HUES64 (cell line): Measurements from ENCODE around the gene CSPG4.

ENCODE experiments used
- H3K27ac ChIP-seq: 2 replicates; pipeline ENCODE4 v1.7.0; 2013; ENCODE audit warnings: low read depth, low read length, inconsistent platforms
- H3K27me3 ChIP-seq: 2 replicates; pipeline ENCODE4 v1.6.1; 2013; ENCODE audit warnings: mild to moderate bottlenecking, low read length; ENCODE audit not compliant: insufficient read depth
- H3K36me3 ChIP-seq: 2 replicates; pipeline ENCODE4 v1.6.1; 2013; ENCODE audit warnings: mild to moderate bottlenecking, low read length; ENCODE audit not compliant: insufficient read depth
- H3K4me1 ChIP-seq: 2 replicates; pipeline ENCODE4 v1.6.1; 2013; ENCODE audit warnings: mild to moderate bottlenecking, low read length, moderate library complexity; ENCODE audit not compliant: insufficient read depth
- H3K4me3 ChIP-seq: 2 replicates; pipeline ENCODE4 v1.5.1; 2013; ENCODE audit warnings: mild to moderate bottlenecking, low read length, moderate library complexity
- H3K9ac ChIP-seq: 2 replicates; pipeline ENCODE4 v1.6.1; 2013; ENCODE audit warnings: mild to moderate bottlenecking, low read depth, low read length
- H3K9me3 ChIP-seq: 2 replicates; pipeline ENCODE4 v1.6.1; 2013; ENCODE audit warnings: low read depth, low read length; ENCODE audit not compliant: insufficient read depth
- WGBS: fragments of 150-250, 120-280 bp; methylation state at CpG from one replicate; pipeline ENCODE4 v1.1.7; 2013; ENCODE audit warnings: missing lambda C conversion rate; 5-methylcytosine and 5-hydroxymethylcytosine counted together

Gene CSPG4

DNA sequence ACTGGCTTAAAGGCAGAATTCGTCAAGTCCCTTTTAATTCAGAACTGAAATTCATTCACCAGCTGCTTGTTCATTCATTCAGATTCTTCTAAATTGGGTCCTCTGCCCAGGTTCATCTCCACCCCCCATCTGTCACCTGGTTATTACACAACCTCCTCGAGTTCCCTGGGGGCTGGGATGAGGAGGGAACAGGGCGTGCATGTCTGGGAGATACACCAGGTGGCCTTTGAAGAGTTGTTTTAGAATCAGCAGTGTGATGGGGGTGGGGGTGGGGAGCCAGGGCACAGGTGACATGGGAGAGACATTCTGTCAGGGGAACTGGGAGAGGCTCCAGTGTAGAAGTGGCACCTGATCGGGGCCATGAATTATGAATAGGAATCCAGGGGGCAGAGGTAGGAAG lies 56.7 kb downstream of the CSPG4 start:
- Histone ChIP-seq H3K9me3 (no peaks in the 10 kb centered on the region), H3K4me1 (peaks cover 18% of the 10 kb centered on the region), H3K27ac (no peak overlapping the region), H3K36me3 (peaks cover 18% of the 10 kb centered on the region), H3K9ac (no peak overlapping the region), H3K27me3 (no peaks in the 10 kb centered on the region), H3K4me3 (no peak overlapping the region)
- WGBS: 86% methylated on average over 4 of the region's 4 CpGs

DNA sequence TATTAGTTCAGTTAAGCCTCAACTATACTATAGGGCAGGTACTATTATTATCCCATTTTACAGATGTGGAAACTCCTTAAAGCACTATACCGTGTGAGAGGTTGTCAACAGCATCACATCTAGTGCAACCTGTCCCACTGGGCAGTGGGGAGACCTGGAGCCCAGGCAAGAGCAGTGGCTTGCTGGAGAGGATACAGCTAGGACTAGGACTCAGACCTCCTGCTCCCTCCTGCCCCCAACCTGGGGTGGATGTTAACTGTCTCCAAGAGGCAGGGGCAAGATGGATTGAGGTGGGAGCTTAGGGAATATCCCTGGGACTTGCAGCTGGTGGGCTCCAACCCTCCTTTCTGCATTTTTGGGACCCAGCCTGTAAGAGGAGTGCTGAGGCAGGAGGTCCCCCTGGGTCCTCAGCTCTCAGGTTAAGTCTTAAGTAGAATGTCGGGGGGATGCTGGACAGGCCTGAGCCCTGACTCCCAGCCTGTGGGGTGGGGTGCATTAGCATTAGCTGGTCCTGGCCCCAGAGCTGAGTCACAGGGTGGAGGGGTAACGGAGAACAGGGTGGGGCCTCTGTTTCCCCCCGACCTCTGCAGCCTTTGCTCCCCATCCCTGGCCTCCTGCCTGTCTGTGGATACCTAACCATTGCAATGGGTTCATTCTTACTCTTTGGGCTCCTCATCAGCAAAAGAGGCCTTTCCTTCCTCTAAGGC lies 58.3 kb downstream of the CSPG4 start:
- Histone ChIP-seq H3K4me1 (peaks cover 25% of the 10 kb centered on the region), H3K9ac (no peak overlapping the region), H3K9me3 (no peaks in the 10 kb centered on the region), H3K27me3 (no peaks in the 10 kb centered on the region), H3K36me3 (peaks cover 32% of the 10 kb centered on the region), H3K4me3 (no peak overlapping the region), H3K27ac (no peak overlapping the region)
- WGBS: 96% methylated on average over 4 of the region's 4 CpGs

DNA sequence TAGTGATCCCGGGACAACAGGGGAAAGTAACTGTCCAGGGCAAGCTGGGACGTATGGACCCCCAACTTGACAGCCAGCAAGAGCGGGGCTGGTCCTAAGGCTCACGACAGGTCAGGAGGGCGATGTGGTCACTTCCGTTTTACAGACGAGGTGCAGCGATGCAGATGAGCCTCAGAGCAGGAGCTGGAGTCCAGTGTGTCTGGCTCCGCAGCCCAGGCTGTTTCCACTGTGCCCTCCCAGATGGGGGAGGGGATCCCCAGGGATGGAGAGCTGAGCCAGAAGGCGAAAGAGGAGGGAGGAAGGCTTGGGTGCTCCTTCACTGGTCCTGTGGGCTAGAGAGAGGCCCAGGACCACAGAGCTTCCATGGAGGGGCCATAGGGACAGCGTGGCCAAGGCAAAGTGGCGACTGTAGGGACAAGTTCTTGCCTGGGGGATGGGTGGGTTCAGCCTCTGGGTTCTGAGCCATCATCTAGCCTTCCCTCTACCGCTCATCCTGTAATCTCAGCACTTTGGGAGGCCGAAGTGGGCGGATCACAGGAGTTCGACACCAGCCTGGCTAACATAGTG lies 59.2 kb downstream of the CSPG4 start:
- no peak overlapping the region for H3K4me3 ChIP-seq
- 90% methylated on average over 16 of the region's 16 CpGs for WGBS
- no peaks in the 10 kb centered on the region for H3K27me3 ChIP-seq
- peaks cover 28% of the 10 kb centered on the region for H3K36me3 ChIP-seq
- H3K27ac ChIP-seq: no peak overlapping the region
- peaks cover 30% of the 10 kb centered on the region for H3K4me1 ChIP-seq
- no peak overlapping the region for H3K9ac ChIP-seq
- H3K9me3 ChIP-seq: no peaks in the 10 kb centered on the region

DNA sequence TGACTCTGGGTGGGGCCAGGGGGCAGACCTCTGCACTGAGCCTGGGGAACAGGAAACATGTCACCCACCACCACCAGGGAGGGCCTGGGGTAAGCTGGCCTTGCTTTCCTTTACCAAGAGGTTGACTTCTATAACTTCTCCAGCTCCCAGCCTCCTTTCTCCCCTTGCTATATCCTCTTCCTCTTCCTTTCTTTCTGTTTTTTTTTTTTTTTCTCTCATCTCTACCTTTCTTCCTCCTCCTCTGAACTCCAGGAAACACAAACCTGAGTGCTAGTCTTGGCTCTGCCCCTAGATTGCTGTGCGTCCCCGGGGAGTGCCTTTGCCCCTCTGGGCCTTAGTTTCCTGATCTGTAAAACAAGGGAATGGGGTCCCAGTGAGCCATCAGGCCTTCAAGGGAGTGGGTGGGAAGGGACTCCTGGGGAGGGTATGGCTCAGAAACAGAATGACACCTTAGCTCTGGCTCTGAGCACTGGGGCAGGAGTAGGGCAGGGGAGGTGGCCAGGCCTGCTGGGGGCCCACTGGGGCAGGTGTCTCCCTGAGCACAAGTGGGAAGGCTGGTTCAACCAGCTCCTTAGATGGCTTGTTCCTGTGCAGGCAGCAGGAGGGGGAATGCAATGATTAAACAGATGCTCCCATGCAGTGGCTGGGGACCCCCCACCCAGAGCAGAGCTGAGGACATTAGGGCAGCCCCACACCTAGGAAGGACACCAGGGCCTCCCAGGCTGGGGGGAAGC lies 60.7 kb downstream of the CSPG4 start:
- no peaks in the 10 kb centered on the region for H3K9me3 ChIP-seq
- H3K4me1 ChIP-seq: peaks cover 30% of the 10 kb centered on the region
- H3K27me3 ChIP-seq: peaks cover 2% of the 10 kb centered on the region
- no peak overlapping the region for H3K4me3 ChIP-seq
- peaks cover 19% of the 10 kb centered on the region for H3K36me3 ChIP-seq
- H3K9ac ChIP-seq: peak overlapping the region; percentile 8; the same call in 1 of the 2 replicates
- WGBS: 92% methylated on average over 2 of the region's 2 CpGs
- H3K27ac ChIP-seq: no peak overlapping the region

DNA sequence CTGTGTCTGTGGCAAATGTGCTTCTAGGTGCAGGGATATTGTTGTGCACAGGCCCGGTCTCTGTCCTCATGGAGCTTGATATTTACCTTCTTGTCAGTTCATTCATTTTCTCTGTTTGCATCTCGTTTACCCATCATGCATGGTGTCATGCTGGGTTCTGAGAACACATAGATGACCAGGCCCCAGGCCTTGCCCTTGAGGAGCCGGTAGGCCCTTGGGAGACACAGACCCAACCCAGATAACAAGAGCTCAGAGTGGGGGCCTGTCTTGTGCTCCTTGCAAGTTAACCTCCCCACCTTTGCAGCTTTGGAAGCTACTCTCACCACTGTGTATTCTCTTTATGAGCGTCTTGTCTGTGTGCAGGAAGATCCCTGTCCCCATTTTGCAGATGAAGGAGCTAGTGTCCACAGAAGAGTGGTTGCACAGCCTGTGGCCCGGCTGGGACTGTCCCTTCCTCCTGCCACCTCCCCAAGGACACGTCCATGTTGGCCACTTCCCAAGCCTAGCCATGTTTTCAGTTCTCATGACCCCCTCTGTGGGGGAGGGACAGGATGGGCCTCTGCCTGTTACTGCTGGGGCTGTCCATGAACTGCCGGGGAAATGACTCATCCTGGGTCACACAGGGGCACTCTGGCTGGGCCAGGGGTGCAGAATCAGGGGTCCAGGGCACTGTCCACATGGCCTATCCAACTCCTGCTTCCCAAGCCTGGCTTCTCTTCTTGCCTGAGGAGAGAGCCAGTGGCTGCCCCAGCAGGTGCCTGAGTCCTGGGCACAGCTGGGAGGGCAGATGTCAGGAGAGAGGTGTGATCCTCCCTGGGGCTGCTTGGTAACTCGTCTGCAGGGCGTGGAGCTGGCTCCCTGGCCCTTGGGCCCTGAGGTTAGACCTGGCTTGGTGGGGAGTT lies 61.5 kb downstream of the CSPG4 start:
- Histone ChIP-seq H3K27ac (no peak overlapping the region), H3K4me1 (peaks cover 30% of the 10 kb centered on the region), H3K27me3 (peaks cover 10% of the 10 kb centered on the region), H3K4me3 (peak overlapping the region; percentile 8; the same call in 1 of the 2 replicates), H3K9me3 (no peaks in the 10 kb centered on the region), H3K9ac (peak overlapping the region; percentile 28; the same call in 1 of the 2 replicates), H3K36me3 (peaks cover 19% of the 10 kb centered on the region)
- 77% methylated on average over 9 of the region's 9 CpGs for WGBS

DNA sequence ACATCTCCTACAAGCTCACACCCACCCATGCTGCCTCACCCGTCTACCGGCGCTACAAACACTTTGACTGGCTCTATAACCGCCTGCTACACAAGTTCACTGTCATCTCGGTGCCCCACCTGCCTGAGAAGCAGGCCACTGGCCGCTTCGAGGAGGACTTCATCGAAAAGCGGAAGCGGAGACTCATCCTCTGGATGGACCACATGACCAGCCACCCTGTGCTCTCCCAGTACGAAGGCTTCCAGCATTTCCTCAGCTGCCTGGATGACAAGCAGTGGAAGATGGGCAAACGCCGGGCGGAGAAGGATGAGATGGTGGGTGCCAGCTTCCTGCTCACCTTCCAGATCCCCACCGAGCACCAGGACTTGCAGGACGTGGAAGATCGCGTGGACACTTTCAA lies 62.8 kb downstream of the CSPG4 start:
- Histone ChIP-seq H3K27me3 (peaks cover 15% of the 10 kb centered on the region), H3K9ac (no peak overlapping the region), H3K4me3 (0 out of 2 replicates have a peak overlapping the region, but pooled peaks have one; percentile 19), H3K9me3 (no peaks in the 10 kb centered on the region), H3K27ac (no peak overlapping the region), H3K4me1 (peaks cover 30% of the 10 kb centered on the region), H3K36me3 (peaks cover 19% of the 10 kb centered on the region)
- WGBS: 96% methylated on average over 18 of the region's 18 CpGs

DNA sequence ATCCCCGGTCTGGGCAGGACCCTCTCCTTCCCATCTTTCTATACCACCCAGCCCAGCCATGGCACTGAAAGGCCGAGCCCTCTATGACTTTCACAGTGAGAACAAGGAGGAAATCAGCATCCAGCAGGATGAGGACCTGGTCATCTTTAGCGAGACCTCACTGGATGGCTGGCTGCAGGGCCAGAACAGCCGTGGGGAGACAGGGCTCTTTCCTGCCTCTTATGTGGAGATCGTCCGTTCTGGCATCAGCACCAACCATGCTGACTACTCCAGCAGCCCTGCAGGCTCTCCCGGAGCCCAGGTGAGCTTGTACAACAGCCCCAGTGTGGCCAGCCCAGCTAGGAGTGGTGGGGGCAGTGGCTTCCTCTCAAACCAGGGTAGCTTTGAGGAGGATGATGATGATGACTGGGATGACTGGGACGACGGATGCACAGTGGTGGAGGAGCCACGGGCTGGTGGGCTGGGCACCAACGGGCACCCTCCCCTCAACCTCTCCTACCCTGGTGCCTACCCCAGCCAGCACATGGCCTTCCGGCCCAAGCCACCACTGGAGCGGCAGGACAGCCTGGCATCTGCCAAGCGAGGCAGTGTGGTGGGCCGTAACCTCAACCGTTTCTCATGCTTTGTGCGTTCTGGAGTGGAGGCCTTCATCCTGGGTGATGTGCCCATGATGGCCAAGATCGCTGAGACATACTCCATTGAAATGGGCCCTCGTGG lies 63.4 kb downstream of the CSPG4 start:
- H3K36me3 ChIP-seq: peaks cover 19% of the 10 kb centered on the region
- peak overlapping the region; percentile 83 for H3K4me3 ChIP-seq
- H3K9me3 ChIP-seq: no peaks in the 10 kb centered on the region
- H3K4me1 ChIP-seq: peaks cover 30% of the 10 kb centered on the region
- peaks cover 15% of the 10 kb centered on the region for H3K27me3 ChIP-seq
- H3K27ac ChIP-seq: no peak overlapping the region
- WGBS: 88% methylated on average over 19 of the region's 19 CpGs
- peak overlapping the region; percentile 86 for H3K9ac ChIP-seq

DNA sequence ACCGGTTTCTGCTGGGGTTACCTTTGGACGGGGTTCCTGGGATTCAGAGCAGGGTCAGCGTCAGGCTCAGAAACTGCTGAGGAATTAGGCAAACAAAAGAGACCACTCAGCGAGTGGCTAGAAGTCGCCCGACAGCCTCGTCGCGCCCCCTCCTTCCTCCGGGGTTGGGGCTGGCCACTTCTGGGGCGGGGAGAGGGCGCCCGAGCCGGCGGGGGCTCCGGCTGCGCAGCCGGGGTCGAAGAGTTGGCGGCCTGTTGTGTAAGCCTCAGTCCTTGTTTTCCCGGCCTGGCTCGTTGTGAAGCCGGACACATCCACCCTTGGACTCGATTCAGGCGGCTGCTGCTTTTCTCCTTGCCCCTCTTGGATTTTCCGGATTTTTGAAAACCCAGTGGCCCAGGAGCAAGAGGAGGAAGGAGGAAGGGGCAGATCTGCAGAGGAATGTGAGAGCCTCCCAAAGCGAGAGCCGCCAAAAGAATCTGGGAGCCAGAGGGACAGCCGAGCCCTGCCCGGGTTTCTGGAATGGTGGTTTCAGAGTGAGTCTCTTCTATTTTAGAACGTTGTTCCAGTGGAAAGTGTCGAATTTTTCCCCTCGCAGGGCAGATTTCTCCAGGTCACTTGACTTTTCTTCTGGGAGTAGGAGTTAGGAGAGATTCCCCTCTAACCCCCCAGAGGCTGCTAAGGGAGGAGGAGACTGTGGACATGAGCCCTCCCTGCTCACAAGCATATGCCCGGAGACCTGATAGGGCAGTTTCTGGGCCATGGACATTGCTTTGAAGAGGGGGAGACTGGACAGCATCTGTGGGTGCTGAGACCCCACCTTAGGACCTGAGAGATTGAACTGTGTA lies 64.3 kb downstream of the CSPG4 start:
- H3K27ac ChIP-seq: peak overlapping the region; percentile 92

DNA sequence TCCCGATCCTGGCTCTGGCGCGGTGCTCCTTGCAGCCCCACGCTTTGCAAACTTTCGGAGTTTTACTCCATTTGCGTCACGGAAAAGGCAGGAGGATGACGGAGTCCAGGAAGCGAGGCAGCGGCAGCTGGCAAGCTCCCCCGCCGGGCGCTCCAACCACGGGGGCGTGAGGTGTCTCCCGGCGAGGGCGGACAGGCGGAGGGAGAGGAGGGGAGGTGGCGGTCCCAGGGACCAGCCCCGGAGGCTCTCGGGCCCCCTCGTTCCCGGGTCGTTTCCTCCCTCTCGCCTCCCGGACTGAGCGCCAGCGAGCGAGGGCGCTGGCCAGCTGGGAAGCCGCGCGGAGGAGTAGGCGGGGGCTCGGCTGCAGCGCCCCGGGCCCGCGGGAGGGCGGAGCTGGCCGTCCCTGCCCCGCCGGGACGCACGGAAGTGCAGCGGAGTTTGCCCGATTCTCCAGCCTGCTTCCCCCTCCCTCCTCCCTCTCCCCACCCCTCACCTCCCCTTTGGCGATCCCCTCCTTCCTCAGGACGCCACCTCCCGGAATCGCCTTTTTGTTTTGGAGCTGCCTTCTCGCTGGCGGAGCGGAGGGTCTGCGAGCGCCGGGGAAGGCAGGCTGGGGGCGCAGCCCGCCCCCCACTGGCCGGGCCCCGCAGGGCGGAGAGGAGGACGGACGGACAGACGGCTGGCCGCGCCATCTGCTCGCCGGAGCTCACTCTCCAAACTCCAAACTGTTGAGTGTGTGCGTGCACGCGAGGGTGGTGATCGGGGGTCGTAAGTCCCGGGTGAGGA lies 65.1 kb downstream of the CSPG4 start, which contains the start of gene SNX33:
SNX33 (plus strand) TSS at position 543 of the 786 bp plus-strand sequence. CDS start 1,191 bp downstream, outside the sequence.
- H3K9me3 ChIP-seq: no peaks in the 10 kb centered on the region
- H3K27ac ChIP-seq: peak within 1 kb of the TSS; percentile 92
- H3K4me1 ChIP-seq: peaks cover 28% of the 10 kb centered on the region
- under 1% methylated on average over 76 of the region's 76 CpGs for WGBS
- H3K9ac ChIP-seq: peak within 1 kb of the TSS; percentile 86
- H3K27me3 ChIP-seq: peaks cover 15% of the 10 kb centered on the region
- H3K36me3 ChIP-seq: peaks cover 19% of the 10 kb centered on the region
- peak within 1 kb of the TSS; percentile 83 for H3K4me3 ChIP-seq

More for the DNA sequence above, 64.3 kb downstream of the CSPG4 start:
- WGBS: 3% methylated on average over 34 of the region's 34 CpGs
- Histone ChIP-seq H3K27me3 (peaks cover 15% of the 10 kb centered on the region), H3K4me1 (peaks cover 30% of the 10 kb centered on the region), H3K9me3 (no peaks in the 10 kb centered on the region), H3K4me3 (peak overlapping the region; percentile 83), H3K36me3 (peaks cover 19% of the 10 kb centered on the region), H3K9ac (peak overlapping the region; percentile 86)
